HG03439 (cell line): ENCODE measurements around the gene CERS2.

Source experiments
- ATAC-seq: cut with Tn5 transposase; IDR thresholded peaks from one replicate; pipeline ENCODE4 v1.9.1; 2021; ENCODE audit warnings: mild to moderate bottlenecking, moderate library complexity; ENCODE audit not compliant: unreplicated experiment

Gene CERS2

GRCh38 chr1:150974580-150975478, at the start of gene CERS2:
CERS2 (minus strand) TSS chr1:150974835; CDS start chr1:150969090, 5,745 bp downstream.
- ATAC-seq = peak; percentile 52

GRCh38 chr1:151013518-151013917, 38.9 kb upstream of the CERS2 start:
- ATAC-seq = no peak

DNA sequence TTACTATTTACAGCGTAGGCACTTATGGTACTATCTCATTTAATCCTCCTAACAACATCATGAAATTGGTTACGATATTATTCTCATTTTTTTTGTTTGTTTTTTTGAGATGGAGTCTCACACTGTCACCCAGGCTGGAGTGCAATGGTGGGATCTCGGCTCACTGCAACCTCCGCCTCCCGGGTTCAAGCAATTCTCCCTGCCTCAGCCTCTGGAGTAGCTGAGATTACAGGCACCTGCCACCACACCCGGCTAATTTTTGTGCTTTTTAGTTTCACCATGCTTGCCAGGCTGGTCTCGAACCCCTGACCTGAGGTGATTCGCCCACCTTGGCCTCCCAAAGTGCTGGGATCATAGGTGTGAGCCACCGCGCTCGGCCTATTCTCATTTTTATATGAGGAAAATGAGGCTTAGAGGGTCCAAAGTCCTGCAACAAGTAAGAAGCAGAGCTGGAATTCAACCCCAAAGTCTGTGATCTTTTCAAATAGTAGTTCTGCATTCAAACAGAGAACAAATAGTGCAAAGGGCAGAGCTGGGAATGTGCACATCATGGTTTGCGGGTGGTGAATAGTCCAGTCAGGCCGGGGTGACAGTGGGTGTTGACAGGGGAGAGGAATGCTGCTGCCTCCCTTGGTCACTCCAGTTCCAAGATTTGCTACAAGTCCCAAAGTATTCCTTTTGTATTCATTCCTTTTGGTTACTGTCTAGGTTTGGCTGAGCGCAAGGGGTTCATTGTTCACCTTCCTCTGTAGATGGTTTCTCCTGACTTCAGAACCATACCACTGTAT, 38.2 kb upstream of the CERS2 start:
- no peak for ATAC-seq

GRCh38 chr1:151011154-151011850, 36.7 kb upstream of the CERS2 start:
- no peak for ATAC-seq

DNA sequence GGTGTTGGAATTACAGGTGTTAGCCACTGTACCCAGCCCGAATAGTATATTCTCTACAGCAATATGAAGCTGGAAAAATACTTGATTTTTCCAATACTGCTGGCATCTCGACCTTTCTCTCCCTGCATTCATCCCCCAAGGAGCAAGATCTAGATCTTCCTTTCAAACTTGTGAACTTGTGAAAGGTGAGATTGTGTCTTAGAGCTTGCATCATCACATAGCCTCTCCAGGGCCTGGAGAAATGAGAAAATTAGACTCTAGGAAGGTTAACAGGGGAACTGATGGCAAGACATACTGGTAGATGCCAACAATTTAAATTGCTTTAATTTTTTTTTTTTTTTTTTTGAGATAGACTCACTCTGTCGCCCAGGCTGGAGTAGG, 35.7 kb upstream of the CERS2 start:
- no peak for ATAC-seq

DNA sequence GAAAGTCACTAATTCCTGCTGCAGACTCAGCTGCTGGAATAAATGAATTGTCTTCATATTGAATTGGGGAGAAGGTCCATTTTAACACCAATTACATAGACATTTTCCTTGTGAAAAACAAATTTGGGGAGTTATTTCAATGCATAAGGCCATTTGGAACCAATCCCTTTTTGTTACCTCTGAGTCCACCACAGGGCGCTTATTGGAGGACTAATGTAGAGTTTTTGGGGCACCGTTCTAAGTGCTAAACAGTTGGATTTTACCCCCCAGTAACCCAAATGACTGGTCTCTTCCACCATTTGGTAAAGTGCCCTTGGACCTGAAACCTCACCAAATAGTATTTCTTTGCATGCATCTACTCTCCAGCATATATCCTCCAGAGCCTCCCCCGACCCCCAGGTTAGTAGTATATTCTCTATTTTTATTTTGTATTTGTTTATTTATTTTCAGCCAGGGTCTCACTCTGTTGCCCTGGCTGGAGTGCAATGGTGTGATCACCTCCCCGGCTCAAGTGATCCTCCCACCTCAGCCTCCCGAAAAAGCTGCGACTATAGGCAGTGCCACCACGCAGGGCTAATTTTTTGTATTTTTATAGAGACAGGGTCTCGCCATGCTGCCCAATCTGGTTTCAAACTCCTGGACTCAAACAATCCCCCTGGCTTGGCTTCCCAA, 35.2 kb upstream of the CERS2 start:
- ATAC-seq = no peak

DNA sequence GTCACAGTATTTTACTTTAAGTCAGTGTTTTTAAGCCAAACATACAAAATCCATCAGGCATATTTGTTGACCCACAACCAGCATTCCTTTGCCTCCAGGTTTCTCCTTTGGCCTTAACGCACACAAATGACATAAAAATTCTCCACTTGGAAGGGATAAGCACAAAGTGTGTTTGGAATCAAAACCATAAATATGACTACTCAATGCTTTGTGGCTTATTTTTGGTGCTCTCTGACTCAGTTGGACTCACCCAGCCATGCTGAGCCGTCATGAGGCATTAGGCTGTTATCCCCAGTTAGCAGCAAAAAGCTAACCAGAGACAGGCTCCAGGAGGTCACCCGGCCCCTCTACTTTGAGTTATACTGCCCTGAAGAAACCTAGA, 34.6 kb upstream of the CERS2 start:
- no peak for ATAC-seq

DNA sequence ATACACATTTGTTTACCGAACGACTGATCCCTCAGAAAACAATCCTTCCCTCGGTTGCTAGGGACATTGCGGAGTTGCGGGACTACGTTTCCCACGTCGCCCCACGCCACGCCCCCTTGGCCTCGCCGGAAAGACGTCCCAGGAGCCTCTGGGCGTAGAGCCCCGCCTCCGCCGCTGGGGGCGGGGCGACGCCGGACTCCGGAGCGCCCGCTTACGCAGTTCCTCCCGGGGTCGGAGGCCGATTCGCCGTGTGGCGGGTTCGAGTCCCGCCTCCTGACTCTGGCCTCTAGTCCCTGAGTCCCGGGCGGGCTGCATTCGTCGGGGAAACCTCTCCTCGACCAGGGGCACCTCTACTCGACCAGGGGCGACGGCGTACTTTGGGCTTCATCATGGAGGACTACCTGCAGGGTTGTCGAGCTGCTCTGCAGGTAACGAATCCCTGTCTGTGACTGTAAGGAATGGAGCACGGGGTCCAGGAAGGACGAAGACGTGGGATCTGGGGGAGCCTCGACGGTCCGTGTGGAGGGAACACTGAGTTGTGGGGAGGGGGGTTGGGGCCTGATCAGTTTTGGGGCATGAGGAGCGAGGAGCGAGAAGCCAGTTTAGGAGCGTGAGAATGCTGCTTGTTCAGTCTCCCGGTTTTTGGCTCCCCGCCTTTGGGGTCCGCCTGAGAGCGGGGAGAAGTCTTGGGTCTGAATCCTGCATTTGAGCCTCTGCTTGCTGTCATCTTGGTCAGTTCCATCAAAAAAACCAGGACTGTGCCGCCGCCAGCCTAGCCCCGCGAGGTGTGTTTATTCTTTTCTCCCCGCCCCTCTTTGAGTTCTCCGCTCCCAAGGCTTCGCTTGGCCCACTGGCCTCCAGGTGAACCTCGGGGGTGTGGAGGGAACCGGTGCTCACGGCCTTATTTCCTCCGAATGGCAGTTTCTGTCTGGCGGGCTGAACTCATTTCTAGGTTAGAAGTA, 33.9 kb upstream of the CERS2 start, which contains the start of gene PRUNE1:
Gene PRUNE1 (plus strand): TSS at position 206 of the 962 bp plus-strand sequence. CDS start 184 bp downstream, at position 390.
- peak; percentile 82 for ATAC-seq

GRCh38 chr1:151007853-151008243, 33.2 kb upstream of the CERS2 start:
- peak; percentile 5 for ATAC-seq

- ATAC-seq = no peak
Observed at GRCh38 chr1:151006327-151007052, 31.9 kb upstream of the CERS2 start, which contains the start of gene MINDY1. MINDY1 (minus strand) TSS chr1:151006902; CDS start chr1:151002617, 4,285 bp downstream.

- no peak for ATAC-seq
Observed at GRCh38 chr1:151005729-151006319, 31.2 kb upstream of the CERS2 start.

DNA sequence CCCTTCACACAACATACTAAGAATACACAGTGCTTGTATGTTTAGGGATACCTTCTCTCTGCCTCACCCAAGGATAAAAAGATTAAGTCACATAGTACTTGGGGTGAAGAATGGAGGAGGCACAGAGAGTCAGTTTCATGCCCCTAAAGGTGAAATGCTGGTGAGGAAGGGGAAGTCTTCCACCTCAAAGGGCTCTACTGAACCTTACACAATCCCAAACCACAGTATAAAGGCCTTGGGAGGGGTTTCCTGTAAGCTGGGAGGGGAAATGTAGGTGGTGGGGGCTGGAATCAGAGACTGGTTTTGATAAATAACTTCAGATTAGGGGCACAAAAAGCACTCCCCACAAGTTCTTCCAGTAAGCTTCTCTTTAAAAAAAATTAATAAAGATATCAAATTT, 28.5 kb upstream of the CERS2 start:
- no peak for ATAC-seq

DNA sequence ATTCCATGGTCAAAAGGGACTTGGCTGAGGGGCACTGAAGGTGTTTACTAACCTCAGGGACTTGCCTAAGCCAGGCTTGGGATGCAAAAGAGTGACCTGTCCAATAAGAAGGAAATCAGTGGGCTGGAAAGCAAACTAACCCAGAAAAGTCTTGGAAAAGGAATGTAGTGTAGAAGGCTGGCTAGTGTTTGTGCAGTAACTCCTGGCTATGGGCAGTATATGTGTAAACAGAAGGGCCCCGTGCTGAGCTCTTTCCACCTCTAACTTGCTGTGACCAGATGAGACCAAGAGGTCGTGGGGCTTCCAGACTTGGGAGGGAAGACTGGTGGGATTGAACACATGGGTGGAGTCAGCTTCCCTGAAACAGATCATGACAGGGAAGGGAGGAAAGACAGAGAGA, 28.0 kb upstream of the CERS2 start:
- ATAC-seq = no peak

DNA sequence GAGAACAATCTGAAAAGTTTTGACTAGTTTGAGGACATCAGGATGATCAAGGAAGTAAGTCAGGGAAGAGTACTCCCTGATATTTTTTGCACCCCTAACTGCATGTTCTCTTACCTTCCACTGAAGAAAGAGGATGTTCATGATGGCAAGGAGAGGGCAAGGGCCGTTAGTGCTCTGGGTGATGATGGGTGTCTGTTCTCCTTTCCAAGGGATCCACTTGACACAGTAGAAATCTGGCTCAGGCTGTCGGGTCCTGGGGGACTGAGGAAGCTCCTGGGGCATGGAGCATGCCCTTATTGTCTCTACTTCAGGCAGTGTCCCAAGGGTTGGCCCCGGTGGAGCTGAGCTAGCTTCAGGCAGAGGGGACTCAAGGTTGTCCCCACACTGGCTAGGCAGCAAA, 27.4 kb upstream of the CERS2 start:
- no peak for ATAC-seq

DNA sequence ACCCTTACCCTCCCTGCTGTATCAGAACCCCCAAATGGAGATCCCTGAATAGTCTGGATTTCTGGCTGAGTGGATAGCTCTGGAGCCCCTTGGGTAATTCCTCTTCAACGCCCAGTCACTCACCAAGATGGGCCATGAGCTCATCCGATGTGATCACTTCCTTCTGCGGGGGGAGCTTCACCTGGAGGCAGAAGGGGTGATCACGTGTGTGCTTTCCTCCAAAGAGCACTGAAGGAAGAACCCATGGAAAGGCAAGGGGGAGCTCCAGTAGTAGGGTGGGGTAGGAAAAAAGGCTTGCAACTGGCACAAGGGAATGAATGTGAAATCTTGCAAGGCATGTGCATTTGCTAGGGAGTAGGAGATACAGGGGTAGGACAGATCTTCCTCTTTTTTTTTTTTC, 27.0 kb upstream of the CERS2 start:
- no peak for ATAC-seq

DNA sequence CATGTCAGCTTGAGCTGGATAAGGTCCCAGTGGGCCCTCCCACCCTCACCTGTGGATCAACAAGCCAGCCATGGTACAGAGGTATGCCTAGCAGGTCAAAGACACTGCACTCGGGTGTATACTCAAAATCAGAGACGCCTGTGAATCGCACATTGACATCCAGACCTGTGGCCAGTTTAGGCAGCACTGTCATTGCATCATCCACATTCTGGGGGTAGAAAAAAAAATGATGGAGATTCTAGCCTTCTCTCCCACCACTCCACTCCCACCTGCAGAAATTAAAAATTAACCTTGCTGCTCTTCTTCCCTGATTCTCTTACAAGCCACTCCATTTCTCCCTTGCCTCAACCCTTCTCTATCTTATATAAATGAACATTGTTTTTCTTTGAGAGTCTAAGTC, 25.8 kb upstream of the CERS2 start:
- no peak for ATAC-seq

DNA sequence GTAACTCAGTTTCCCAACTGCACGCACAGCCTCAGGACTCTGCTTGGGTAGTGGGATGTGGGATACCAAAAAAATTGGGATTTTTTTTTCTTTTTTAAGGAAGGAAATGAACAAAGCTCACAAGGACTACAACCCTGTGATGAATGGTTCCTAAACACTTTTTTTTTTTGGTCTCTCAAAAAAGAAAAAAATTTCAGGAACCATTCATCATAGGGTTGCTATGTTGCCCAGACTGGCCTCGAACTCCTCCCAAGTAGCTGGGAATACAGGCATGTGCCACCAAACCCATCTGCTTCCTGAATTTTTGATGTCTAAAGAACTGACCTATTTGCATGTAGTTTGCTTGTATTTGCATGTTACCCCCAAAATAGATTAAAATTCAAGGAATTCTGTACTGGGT, 25.3 kb upstream of the CERS2 start:
- ATAC-seq = no peak

DNA sequence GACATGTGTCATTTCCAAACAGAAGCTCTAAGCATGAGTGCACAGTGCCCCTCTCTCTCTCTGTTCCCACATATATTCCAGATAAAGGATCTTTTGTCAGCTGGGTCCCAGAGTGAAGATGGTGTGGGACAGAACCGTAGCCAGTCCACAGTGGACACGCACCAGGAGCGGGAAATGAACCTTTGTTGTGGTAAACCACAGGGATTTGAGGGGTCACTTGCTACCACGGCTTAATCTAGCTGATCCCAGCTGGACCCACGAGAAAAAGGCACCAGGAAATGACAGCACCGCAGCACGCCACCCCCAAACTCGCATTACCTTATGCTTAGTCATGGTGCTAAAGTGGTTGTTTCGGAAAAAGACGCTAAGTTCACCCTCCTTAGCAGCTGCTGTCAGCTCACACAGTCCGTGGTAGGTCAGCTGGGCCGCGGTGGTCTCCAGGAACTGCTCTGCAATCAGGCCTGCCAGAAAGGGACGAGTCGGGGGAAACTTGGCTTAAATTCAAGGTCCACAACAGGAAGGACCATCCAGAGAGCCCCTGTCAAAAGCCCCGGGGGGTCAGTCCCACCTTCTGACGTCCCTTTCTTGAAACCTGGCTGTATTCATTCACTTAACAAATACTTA, 24.5 kb upstream of the CERS2 start:
- ATAC-seq = no peak
